Activated CD8-positive, alpha-beta memory T cell treated with anti-CD3 and anti-CD28 coated beads for 1 hour (primary cell): ENCODE measurements around the gene HOXB13.

Source experiments
- DNase-seq, 2 donors: peaks; one replicate each; pipeline ENCODE4 v3.0.0-alpha.2; 2020; ENCODE audit warnings: low read depth in 1 of 2; ENCODE audit errors: extremely low read depth in 1 of 2

The HOXB13 gene

GRCh38 chr17:48715496-48716399 is 12.8 kb downstream of the HOXB13 start:
- DNase-seq, result no peak

- DNase-seq, result no peak
These were observed 17.4 kb downstream of the HOXB13 start for GRCh38 chr17:48711128-48711527.

- DNase-seq, result no peak
These were observed 23.9 kb downstream of the HOXB13 start for GRCh38 chr17:48704361-48705248.

GRCh38 chr17:48701864-48702532 is 26.6 kb downstream of the HOXB13 start:
- DNase-seq, result no peak

- no peak for DNase-seq
These were observed 35.4 kb downstream of the HOXB13 start for GRCh38 chr17:48693178-48693577.

- DNase-seq, result no peak
These were observed 36.5 kb downstream of the HOXB13 start for GRCh38 chr17:48692049-48692448.

- no peak for DNase-seq
These were observed 37.9 kb downstream of the HOXB13 start for GRCh38 chr17:48690655-48691054.

GRCh38 chr17:48681609-48682008 is 46.9 kb downstream of the HOXB13 start:
- no peak for DNase-seq

- DNase-seq, result no peak
These were observed 49.0 kb downstream of the HOXB13 start for GRCh38 chr17:48679385-48680096.

GRCh38 chr17:48678141-48678971 is 50.2 kb downstream of the HOXB13 start:
- peak; percentile 26 to 62 for DNase-seq

GRCh38 chr17:48676963-48677558 is 51.5 kb downstream of the HOXB13 start:
- no peak for DNase-seq
